B cell (primary cell): ENCODE results near the gene PI4KA. TPM values are rescaled to one million over a fixed set of nuclear protein-coding genes. Genes with fewer than 3 reads are reported as not detected.

ENCODE experiments used
- ATAC-seq: fragments of 200-7000 bp; cut with Tn5 transposase; one replicate; pipeline ENCODE4 v1.10.0; 2021; ENCODE audit warnings: low read depth, mild to moderate bottlenecking, moderate number of reproducible peaks, moderate library complexity
- CTCF ChIA-PET: fragments of 350-600 bp; sonication (Branson Sonifier 250); formaldehyde crosslinking; loops from one replicate; lab custom pipeline; 2021; ENCODE audit warnings: antibody characterized with exemption, inconsistent platforms; lab: Charles Lee
- POLR2A ChIA-PET: fragments of 350-600 bp; sonication (Branson Sonifier 250); formaldehyde crosslinking; loops from one replicate; lab custom pipeline; 2021; ENCODE audit warnings: antibody characterized with exemption; lab: Charles Lee
- DNase-seq: peaks from one replicate; pipeline ENCODE4 v3.0.0; 2013
- H2AFZ ChIP-seq: 2 replicates; pipeline ENCODE4 v1.6.1; 2012; ENCODE audit warnings: mild to moderate bottlenecking, low read depth, low read length; ENCODE audit not compliant: insufficient read depth, poor library complexity, severe bottlenecking
- H3K27ac ChIP-seq, 2 donors: 1 replicate in 1 of 2; 2 replicates in 1 of 2; pipeline ENCODE4 v1.5.1; 2012 to 2013; ENCODE audit warnings: low read length in 2 of 2, mild to moderate bottlenecking in 2 of 2, moderate library complexity in 1 of 2
- H3K27me3 ChIP-seq, 4 experiments: fragments of 200-600 bp in 1 of 4; sonication (generic) in 1 of 4; replicated peaks in 1 of 4; 1 replicate in 2 of 4; 2 replicates in 2 of 4; pipeline versions ENCODE4 v1.6.1 to v1.7.0; 2013 to 2016; ENCODE audit warnings: low read length in 3 of 4, mild to moderate bottlenecking in 2 of 4, mixed read lengths in 1 of 4, moderate library complexity in 1 of 4; ENCODE audit not compliant: insufficient read depth in 4 of 4, control insufficient read depth in 3 of 4; ENCODE audit errors: control extremely low read depth in 1 of 4
- H3K36me3 ChIP-seq, 2 experiments: replicated peaks in 1 of 2; 1 replicate in 1 of 2; 2 replicates in 1 of 2; pipeline versions ENCODE4 v1.6.1 to v1.7.1; 2013; ENCODE audit warnings: low read length in 1 of 2; ENCODE audit not compliant: insufficient read depth in 2 of 2, control insufficient read depth in 1 of 2; ENCODE audit errors: control extremely low read depth in 1 of 2, extremely low read depth in 1 of 2
- H3K4me1 ChIP-seq, 2 donors: fragments of 200-600 bp in 1 of 2; sonication (generic) in 1 of 2; 1 replicate in 1 of 2; 2 replicates in 1 of 2; pipeline versions ENCODE4 v1.5.1 to v1.6.1; 2013 to 2017; ENCODE audit warnings: low read length in 2 of 2; ENCODE audit not compliant: control insufficient read depth in 2 of 2, insufficient read depth in 2 of 2
- H3K4me2 ChIP-seq: replicated peaks from 2 replicates; pipeline ENCODE3; 2012; ENCODE audit warnings: mild to moderate bottlenecking, low read depth, low read length; ENCODE audit not compliant: poor library complexity, severe bottlenecking
- H3K4me3 ChIP-seq, 5 experiments: fragments of 200-600 bp in 1 of 5; sonication (generic) in 1 of 5; 1 replicate in 3 of 5; 2 replicates in 2 of 5; pipeline versions ENCODE4 v1.5.1 to v1.7.0; 2011 to 2016; ENCODE audit warnings: low read length in 4 of 5, mild to moderate bottlenecking in 4 of 5, low read depth in 2 of 5, control low read depth in 1 of 5, moderate library complexity in 1 of 5; ENCODE audit not compliant: insufficient read depth in 1 of 5; ENCODE audit errors: control extremely low read depth in 1 of 5, extremely low read depth in 1 of 5
- H3K79me2 ChIP-seq: fragments of 200-600 bp; sonication (generic); one replicate; pipeline ENCODE4 v1.6.0; 2016; ENCODE audit warnings: low read length; ENCODE audit not compliant: control insufficient read depth, insufficient read depth
- H3K9ac ChIP-seq: fragments of 200-600 bp; sonication (generic); 2 replicates; pipeline ENCODE4 v1.6.1; 2017; ENCODE audit warnings: mild to moderate bottlenecking, low read length, moderate library complexity
- H3K9me3 ChIP-seq, 3 donors: one replicate each; pipeline versions ENCODE4 v1.6.1 to v1.7.1; 2013; ENCODE audit warnings: low read length in 2 of 3; ENCODE audit not compliant: control insufficient read depth in 2 of 3, insufficient read depth in 1 of 3; ENCODE audit errors: control extremely low read depth in 1 of 3
- H4K20me1 ChIP-seq: 2 replicates; pipeline ENCODE4 v1.6.0; 2012; ENCODE audit warnings: mild to moderate bottlenecking, low read length; ENCODE audit not compliant: insufficient read depth, control insufficient read depth, poor library complexity, severe bottlenecking
- H3K27ac Mint-ChIP-seq: one replicate; pipeline ENCODE4 v1.8.0; 2021; ENCODE audit warnings: mixed read lengths
- H3K27me3 Mint-ChIP-seq: one replicate; pipeline ENCODE4 v1.8.0; 2021; ENCODE audit warnings: mixed read lengths
- H3K4me1 Mint-ChIP-seq: one replicate; pipeline ENCODE4 v1.8.0; 2021; ENCODE audit warnings: mixed read lengths
- H3K4me3 Mint-ChIP-seq: one replicate; pipeline ENCODE4 v1.8.0; 2021; ENCODE audit warnings: mixed read lengths
- H3K9me3 Mint-ChIP-seq: one replicate; pipeline ENCODE4 v1.8.0; 2022; ENCODE audit warnings: mixed read lengths; ENCODE audit not compliant: insufficient read depth
- EZH2 ChIP-seq: IDR thresholded peaks from 2 replicates; pipeline ENCODE4 v1.6.1; 2012; ENCODE audit warnings: borderline replicate concordance, low read depth, mild to moderate bottlenecking, moderate library complexity, low read length; ENCODE audit not compliant: insufficient read depth, poor library complexity, severe bottlenecking
- WGBS: methylation state at CpG from one replicate; pipeline ENCODE4 v1.1.5; 2013; ENCODE audit warnings: missing lambda C conversion rate; ENCODE audit not compliant: insufficient coverage; 5-methylcytosine and 5-hydroxymethylcytosine counted together
- intact Hi-C: fragments of 100-400 bp; cut with micrococcal nuclease; formaldehyde crosslinking; loops from one replicate; pipeline ENCODE4 v1.10.0; 2022
- polyA plus RNA-seq: library from polyadenylated mRNA; depleted of rRNA; stranded (reverse); fragments of >200 nt; gene quantifications from 2 replicates; pipeline ENCODE4 v1.2.3, GENCODE V29; 2012
- total RNA-seq, 2 donors: library from RNA; stranded (reverse); fragments of 120-200 nt in 1 of 2; gene quantifications; 1 replicate in 1 of 2; 2 replicates in 1 of 2; pipeline versions ENCODE4 v1.2.3 to v1.2.4, GENCODE V29; 2013 to 2022
- TF ChIP-seq, protein P1 (sequence below): fragments of 200-600 bp; IDR thresholded peaks from one replicate; pipeline ENCODE4 v1.8.0; 2022; ENCODE audit warnings: antibody characterized with exemption, mild to moderate bottlenecking

Gene PI4KA
- total and polyA plus RNA-seq, 2 donors (not counting 1 experiment from before 2014, with no cell fraction given), result 85.9 to 156 TPM

DNA sequence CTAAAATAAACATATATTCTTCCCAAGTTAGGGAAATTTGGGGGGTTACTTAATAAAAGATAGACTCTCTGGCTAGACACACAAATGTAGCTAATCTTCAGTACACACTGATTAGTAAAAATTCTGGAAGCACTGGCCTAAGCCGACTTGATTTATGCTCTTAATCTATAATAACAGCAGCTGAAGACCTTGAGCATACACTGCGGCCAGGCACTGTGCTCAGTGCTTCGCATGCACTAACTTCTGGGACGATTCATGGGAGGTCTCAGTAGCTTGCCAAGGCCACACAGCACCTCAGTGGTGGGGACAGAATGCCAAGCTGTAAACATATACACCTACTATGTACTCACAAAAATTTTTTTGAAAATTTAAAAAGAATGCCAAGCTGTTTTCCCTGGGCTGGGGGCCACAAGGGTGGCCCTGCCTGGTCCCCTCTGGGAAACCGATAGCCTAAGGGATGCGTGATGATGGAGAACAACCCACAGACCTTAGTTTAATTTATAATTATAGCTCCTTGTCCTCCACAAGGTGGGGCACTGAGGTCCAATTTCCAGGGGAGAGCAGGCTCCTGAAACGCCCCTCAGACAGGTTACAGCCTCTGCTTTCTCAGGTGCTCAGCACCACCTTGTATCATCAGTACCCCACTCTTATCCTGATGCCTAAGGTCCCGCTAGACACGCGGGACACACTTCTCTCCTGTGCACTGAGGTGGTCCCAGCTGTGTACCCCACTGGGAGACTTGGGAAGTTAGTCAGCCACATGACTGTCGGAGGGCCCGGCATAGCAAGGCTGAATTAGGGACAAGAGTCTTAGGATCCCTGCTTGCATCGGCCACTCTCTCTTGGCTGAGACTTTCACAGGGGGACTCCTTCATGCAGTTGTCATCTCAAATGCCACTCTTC lies 64.6 kb downstream of the PI4KA start:
- POLR2A ChIA-PET, result no interaction called here
- no peak overlapping the region for H3K27ac Mint-ChIP-seq

More for the DNA sequence above, 64.6 kb downstream of the PI4KA start:
- no peak overlapping the region for H3K27ac ChIP-seq
- H3K9me3 ChIP-seq, result no peaks in the 10 kb centered on the region
- Mint-ChIP-seq H3K4me3 (no peak overlapping the region), H3K4me1 (peaks cover 8% of the 10 kb centered on the region), H3K27me3 (no peaks in the 10 kb centered on the region), H3K9me3 (no peaks in the 10 kb centered on the region)
- CTCF ChIA-PET, result interaction anchor here (0.6 to 1.9 kb wide), 4 partner anchors 10 to 188 kb away, joined by 3 to 11 read pairs (median 4); no protein-coding TSS in a partner anchor
- no peak for TF ChIP-seq EZH2
- TF ChIP-seq, protein P1, sequence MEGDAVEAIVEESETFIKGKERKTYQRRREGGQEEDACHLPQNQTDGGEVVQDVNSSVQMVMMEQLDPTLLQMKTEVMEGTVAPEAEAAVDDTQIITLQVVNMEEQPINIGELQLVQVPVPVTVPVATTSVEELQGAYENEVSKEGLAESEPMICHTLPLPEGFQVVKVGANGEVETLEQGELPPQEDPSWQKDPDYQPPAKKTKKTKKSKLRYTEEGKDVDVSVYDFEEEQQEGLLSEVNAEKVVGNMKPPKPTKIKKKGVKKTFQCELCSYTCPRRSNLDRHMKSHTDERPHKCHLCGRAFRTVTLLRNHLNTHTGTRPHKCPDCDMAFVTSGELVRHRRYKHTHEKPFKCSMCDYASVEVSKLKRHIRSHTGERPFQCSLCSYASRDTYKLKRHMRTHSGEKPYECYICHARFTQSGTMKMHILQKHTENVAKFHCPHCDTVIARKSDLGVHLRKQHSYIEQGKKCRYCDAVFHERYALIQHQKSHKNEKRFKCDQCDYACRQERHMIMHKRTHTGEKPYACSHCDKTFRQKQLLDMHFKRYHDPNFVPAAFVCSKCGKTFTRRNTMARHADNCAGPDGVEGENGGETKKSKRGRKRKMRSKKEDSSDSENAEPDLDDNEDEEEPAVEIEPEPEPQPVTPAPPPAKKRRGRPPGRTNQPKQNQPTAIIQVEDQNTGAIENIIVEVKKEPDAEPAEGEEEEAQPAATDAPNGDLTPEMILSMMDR, result no peak
- DNase-seq, result no peak
- H3K27me3 ChIP-seq, result no peaks in the 10 kb centered on the region
- no peaks in the 10 kb centered on the region for H4K20me1 ChIP-seq
- H3K4me3 ChIP-seq, result no peak overlapping the region
- H3K4me2 ChIP-seq, result no peak overlapping the region
- no peak overlapping the region for H2AFZ ChIP-seq
- H3K79me2 ChIP-seq, result no peaks in the 10 kb centered on the region
- no peak overlapping the region for H3K9ac ChIP-seq
- 89% methylated on average over 9 of the region's 13 CpGs for WGBS
- no peaks in the 10 kb centered on the region for H3K4me1 ChIP-seq
- intact Hi-C loops, result no loop called here
- H3K36me3 ChIP-seq, result peaks cover 3 to 63% of the 10 kb centered on the region in 2 experiments
- no peak for ATAC-seq
